HCT116 (cell line): Measurements from ENCODE around the gene CDH11. TPM values are rescaled to one million over a fixed set of nuclear protein-coding genes. Genes with fewer than 3 reads are reported as not detected.

Experiments
- ATAC-seq: fragments of 200-7000 bp; cut with Tn5 transposase; 2 replicates; pipeline ENCODE4 v1.9.1; 2020; ENCODE audit warnings: mild to moderate bottlenecking, moderate library complexity
- BruUV-seq: library from RNA; stranded (reverse); fragments of 400-500 nt; replicated peaks from 2 replicates; lab custom pipeline; 2021; lab: Mats Ljungman, UMichigan
- CTCF ChIA-PET: fragments of 300-600 bp; sonication (Branson Sonifier 250); formaldehyde crosslinking; loops from one replicate; lab custom pipeline; 2021; ENCODE audit warnings: antibody characterized with exemption; lab: Charles Lee
- POLR2A ChIA-PET: fragments of 300-600, 350-600 bp; sonication (Branson Sonifier 250); formaldehyde crosslinking; loops from one replicate; lab custom pipeline; 2021; ENCODE audit warnings: antibody characterized with exemption; lab: Charles Lee
- RAD21 ChIA-PET, 2 experiments: fragments of 300-600 bp; sonication (Branson Sonifier 250); formaldehyde crosslinking; loops; one replicate each; lab custom pipeline; 2023; ENCODE audit warnings: low total read pairs in 2 of 2; ENCODE audit not compliant: uncharacterized antibody in 2 of 2, unreplicated experiment in 2 of 2, low non-redundant PET in 1 of 2; lab: Charles Lee
- DNase-seq: peaks from one replicate; pipeline ENCODE4 v3.0.0-alpha.2; 2010; ENCODE audit warnings: low read depth, low spot score
- H2AFZ ChIP-seq: fragments of 200-600 bp; shearing (Covaris generic), sonication (generic); 2 replicates; pipeline ENCODE4 v1.6.1; 2017; ENCODE audit warnings: low read depth, mixed run types, mixed read lengths, antibody characterized with exemption, low read length; ENCODE audit not compliant: poor library complexity, severe bottlenecking
- H3K27ac ChIP-seq: 2 replicates; pipeline ENCODE4 v1.5.1; 2012; ENCODE audit warnings: low read depth, low read length
- H3K27me3 ChIP-seq: fragments of 200-600 bp; sonication (generic); 2 replicates; pipeline ENCODE4 v1.6.1; 2016; ENCODE audit warnings: mixed run types, low read length, mixed read lengths; ENCODE audit not compliant: insufficient read depth
- H3K36me3 ChIP-seq, 2 experiments: fragments of 200-500 bp in 1 of 2; fragments of 200-600 bp in 1 of 2; sonication (Bioruptor generic) in 1 of 2; sonication (generic) in 1 of 2; 2 replicates each; pipeline versions ENCODE4 v1.5.1 to v1.6.1; 2014 to 2016; ENCODE audit warnings: low read length in 2 of 2, inconsistent platforms in 1 of 2, mixed read lengths in 1 of 2, mixed run types in 1 of 2; ENCODE audit not compliant: insufficient read depth in 2 of 2, control insufficient read depth in 1 of 2
- H3K4me1 ChIP-seq, 2 experiments: fragments of 200-600 bp in 1 of 2; sonication (generic) in 1 of 2; 2 replicates each; pipeline versions ENCODE4 v1.5.1 to v1.6.1; 2012 to 2017; ENCODE audit warnings: low read length in 2 of 2, inconsistent platforms in 1 of 2, mild to moderate bottlenecking in 1 of 2, mixed read lengths in 1 of 2, mixed run types in 1 of 2, moderate library complexity in 1 of 2; ENCODE audit not compliant: insufficient read depth in 2 of 2, control insufficient read depth in 1 of 2
- H3K4me2 ChIP-seq: fragments of 200-600 bp; sonication (generic); 2 replicates; pipeline ENCODE4 v1.6.1; 2017; ENCODE audit warnings: mixed run types, low read length, mixed read lengths
- H3K4me3 ChIP-seq, 2 experiments: fragments of 200-600 bp in 1 of 2; sonication (generic) in 1 of 2; replicated peaks in 1 of 2; 2 replicates each; pipeline ENCODE4 v1.5.1; 2011 to 2016; ENCODE audit warnings: low read length in 2 of 2, control low read depth in 1 of 2, low read depth in 1 of 2, mild to moderate bottlenecking in 1 of 2, mixed read lengths in 1 of 2, mixed run types in 1 of 2
- H3K79me2 ChIP-seq: fragments of 200-600 bp; sonication (generic); 2 replicates; pipeline ENCODE4 v1.6.1; 2017; ENCODE audit warnings: mild to moderate bottlenecking, mixed run types, low read length, moderate library complexity, mixed read lengths; ENCODE audit not compliant: insufficient read depth
- H3K9ac ChIP-seq: fragments of 200-600 bp; sonication (generic); 2 replicates; pipeline ENCODE4 v1.6.1; 2016; ENCODE audit warnings: low read length, mixed read lengths
- H3K9me2 ChIP-seq: fragments of 200-600 bp; sonication (generic), shearing (Covaris generic); 2 replicates; pipeline ENCODE4 v1.6.1; 2017; ENCODE audit warnings: mixed run types, mild to moderate bottlenecking, moderate library complexity; ENCODE audit not compliant: insufficient read depth
- H3K9me3 ChIP-seq, 2 experiments: fragments of 200-500 bp in 1 of 2; fragments of 200-600 bp in 1 of 2; sonication (Bioruptor generic) in 1 of 2; sonication (generic) in 1 of 2; 2 replicates each; pipeline ENCODE4 v1.6.1; 2014 to 2017; ENCODE audit warnings: low read length in 2 of 2, mixed read lengths in 2 of 2, inconsistent platforms in 1 of 2, low read depth in 1 of 2, mild to moderate bottlenecking in 1 of 2, mixed run types in 1 of 2, moderate library complexity in 1 of 2; ENCODE audit not compliant: control insufficient read depth in 1 of 2, insufficient read depth in 1 of 2
- H4K20me1 ChIP-seq: fragments of 200-600 bp; sonication (generic), shearing (Covaris generic); 2 replicates; pipeline ENCODE4 v1.6.1; 2017; ENCODE audit warnings: mixed run types, mild to moderate bottlenecking, moderate library complexity; ENCODE audit not compliant: insufficient read depth
- CBX3 ChIP-seq: IDR thresholded peaks from 2 replicates; pipeline ENCODE4 v1.6.1; 2012; ENCODE audit warnings: low read depth
- EZH2 ChIP-seq: fragments of 200-600 bp; sonication (generic); IDR thresholded peaks from 2 replicates; pipeline ENCODE4 v1.6.1; 2017; ENCODE audit warnings: antibody characterized with exemption, mixed run types
- POLR2A ChIP-seq: IDR thresholded peaks from 2 replicates; pipeline ENCODE4 v1.7.0; 2011; ENCODE audit warnings: borderline replicate concordance; ENCODE audit not compliant: insufficient read depth, insufficient read length; ENCODE audit errors: extremely low read depth
- TCF7L2 ChIP-seq: IDR thresholded peaks from 2 replicates; pipeline ENCODE4 v1.7.0; 2011; ENCODE audit warnings: borderline replicate concordance, inconsistent platforms; ENCODE audit not compliant: insufficient read depth, insufficient read length; ENCODE audit errors: extremely low read depth
- YY1 ChIP-seq: IDR thresholded peaks from 2 replicates; pipeline ENCODE4 v1.6.1; 2011; ENCODE audit warnings: low read length, low read depth, moderate library complexity, mild to moderate bottlenecking; ENCODE audit not compliant: insufficient replicate concordance; ENCODE audit errors: extremely low read depth
- intact Hi-C: fragments of 100-400 bp; cut with micrococcal nuclease; formaldehyde crosslinking; loops from 2 replicates; pipeline ENCODE4 v1.10.0; 2022
- total RNA-seq: library from RNA; stranded (reverse); gene quantifications from one replicate; pipeline ENCODE4 v1.2.1, GENCODE V29; 2021; ENCODE audit not compliant: unreplicated experiment
- TF ChIP-seq, protein P1 (sequence below): IDR thresholded peaks from 2 replicates; pipeline ENCODE4 v1.6.1; 2012; ENCODE audit warnings: low read depth

The CDH11 gene
- total RNA-seq, 1 experiment from 2014 or later: 0.52 TPM

DNA sequence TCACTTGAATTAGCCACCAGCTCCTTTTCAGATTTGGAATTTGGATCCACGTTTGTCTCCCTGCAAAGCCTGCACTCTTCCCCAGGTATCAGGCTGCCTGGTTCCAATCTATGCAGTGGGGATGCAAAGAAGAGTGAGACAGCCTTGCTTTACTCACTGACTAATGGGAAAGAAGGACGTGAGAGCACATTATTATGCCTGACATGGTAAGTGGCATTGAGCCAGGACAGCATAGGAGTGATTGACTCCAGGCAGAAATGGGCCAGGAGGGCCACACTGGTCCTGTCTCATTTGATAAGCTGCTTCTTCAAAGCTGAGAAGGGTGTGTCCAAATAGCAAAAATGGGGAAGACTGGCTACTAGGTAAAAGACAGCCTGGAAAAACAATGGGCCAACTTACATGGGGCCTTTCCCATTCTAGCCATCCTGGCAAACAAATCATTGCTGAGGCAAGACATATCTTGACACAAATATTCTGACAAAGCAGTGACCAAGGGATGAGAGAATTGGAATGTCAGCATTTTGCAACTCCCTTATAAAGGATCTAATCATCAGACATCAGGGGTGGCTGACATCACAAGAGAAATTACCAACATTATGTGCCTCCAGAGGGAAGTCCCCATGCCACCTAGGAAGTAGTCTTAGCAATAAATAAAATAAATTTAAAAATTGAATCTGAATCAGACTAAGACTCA, 38.6 kb downstream of the CDH11 start:
- ChIA-PET POLR2A (no interaction called here), CTCF (no interaction called here), RAD21 (no interaction called here)
- Histone ChIP-seq H3K36me3 (no peaks in the 10 kb centered on the region), H3K27me3 (no peaks in the 10 kb centered on the region), H3K79me2 (no peaks in the 10 kb centered on the region), H3K27ac (no peak overlapping the region), H3K4me1 (no peaks in the 10 kb centered on the region), H3K4me3 (no peak overlapping the region), H3K9me3 (peaks cover 4 to 27% of the 10 kb centered on the region in 2 experiments; a peak in 2 of 4 replicates), H2AFZ (no peak overlapping the region), H4K20me1 (no peaks in the 10 kb centered on the region), H3K4me2 (no peak overlapping the region), H3K9me2 (no peaks in the 10 kb centered on the region), H3K9ac (no peak overlapping the region)
- intact Hi-C loops: no loop called here
- DNase-seq: no peak
- no peak for ATAC-seq
- TF ChIP-seq TCF7L2 (no peak), CBX3 (no peak), YY1 (no peak), POLR2A (no peak), EZH2 (no peak)
- TF ChIP-seq, protein P1, sequence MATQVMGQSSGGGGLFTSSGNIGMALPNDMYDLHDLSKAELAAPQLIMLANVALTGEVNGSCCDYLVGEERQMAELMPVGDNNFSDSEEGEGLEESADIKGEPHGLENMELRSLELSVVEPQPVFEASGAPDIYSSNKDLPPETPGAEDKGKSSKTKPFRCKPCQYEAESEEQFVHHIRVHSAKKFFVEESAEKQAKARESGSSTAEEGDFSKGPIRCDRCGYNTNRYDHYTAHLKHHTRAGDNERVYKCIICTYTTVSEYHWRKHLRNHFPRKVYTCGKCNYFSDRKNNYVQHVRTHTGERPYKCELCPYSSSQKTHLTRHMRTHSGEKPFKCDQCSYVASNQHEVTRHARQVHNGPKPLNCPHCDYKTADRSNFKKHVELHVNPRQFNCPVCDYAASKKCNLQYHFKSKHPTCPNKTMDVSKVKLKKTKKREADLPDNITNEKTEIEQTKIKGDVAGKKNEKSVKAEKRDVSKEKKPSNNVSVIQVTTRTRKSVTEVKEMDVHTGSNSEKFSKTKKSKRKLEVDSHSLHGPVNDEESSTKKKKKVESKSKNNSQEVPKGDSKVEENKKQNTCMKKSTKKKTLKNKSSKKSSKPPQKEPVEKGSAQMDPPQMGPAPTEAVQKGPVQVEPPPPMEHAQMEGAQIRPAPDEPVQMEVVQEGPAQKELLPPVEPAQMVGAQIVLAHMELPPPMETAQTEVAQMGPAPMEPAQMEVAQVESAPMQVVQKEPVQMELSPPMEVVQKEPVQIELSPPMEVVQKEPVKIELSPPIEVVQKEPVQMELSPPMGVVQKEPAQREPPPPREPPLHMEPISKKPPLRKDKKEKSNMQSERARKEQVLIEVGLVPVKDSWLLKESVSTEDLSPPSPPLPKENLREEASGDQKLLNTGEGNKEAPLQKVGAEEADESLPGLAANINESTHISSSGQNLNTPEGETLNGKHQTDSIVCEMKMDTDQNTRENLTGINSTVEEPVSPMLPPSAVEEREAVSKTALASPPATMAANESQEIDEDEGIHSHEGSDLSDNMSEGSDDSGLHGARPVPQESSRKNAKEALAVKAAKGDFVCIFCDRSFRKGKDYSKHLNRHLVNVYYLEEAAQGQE: no peak
- no TSS peak for BruUV-seq
